ENCODE data around the gene DLX1.

GRCh38 chr2:172099472-172100079, 14.3 kb downstream of the DLX1 start:
- TF ChIP-seq POLR2AphosphoS5 (IDR thresholded peaks at IDR 0.05) (no peak), CTCF (IDR thresholded peaks at IDR 0.05) (no peak), POLR2A (IDR thresholded peaks at IDR 0.05; ENCODE audit: low read depth) (no peak), EP300 (IDR thresholded peaks at IDR 0.05) (no peak)

Data from esophagus muscularis mucosa (tissue), 4 donors.